ENCODE data around the gene CDRT4. TPM values are rescaled to one million over a fixed set of nuclear protein-coding genes. Genes with fewer than 3 reads are reported as not detected.

Gene CDRT4
- total RNA-seq, 1 experiment from 2014 or later, result 17.9 TPM

DNA sequence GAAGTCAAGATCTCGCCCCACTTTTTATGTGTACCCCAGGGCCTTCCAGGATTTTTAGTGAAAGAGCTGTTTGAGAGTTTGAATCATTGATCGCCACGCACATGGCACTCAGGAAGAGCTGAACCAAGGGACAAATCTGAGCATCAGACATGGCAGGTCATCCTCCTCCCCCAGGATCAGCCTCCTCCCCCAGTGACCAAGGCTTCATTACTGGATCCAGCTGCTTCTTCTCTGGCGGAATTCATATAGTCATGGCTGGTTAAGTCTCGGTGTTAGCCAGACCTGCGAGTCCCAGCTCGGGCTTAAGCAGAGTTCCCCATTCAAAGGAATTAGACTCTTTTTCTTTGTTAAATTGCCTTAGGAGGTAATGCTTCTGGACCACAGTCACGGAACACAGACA, 32.5 kb downstream of the CDRT4 start:
- no peak overlapping the region for H3K27ac ChIP-seq
- BruUV-seq (replicated peaks), result no TSS peak

DNA sequence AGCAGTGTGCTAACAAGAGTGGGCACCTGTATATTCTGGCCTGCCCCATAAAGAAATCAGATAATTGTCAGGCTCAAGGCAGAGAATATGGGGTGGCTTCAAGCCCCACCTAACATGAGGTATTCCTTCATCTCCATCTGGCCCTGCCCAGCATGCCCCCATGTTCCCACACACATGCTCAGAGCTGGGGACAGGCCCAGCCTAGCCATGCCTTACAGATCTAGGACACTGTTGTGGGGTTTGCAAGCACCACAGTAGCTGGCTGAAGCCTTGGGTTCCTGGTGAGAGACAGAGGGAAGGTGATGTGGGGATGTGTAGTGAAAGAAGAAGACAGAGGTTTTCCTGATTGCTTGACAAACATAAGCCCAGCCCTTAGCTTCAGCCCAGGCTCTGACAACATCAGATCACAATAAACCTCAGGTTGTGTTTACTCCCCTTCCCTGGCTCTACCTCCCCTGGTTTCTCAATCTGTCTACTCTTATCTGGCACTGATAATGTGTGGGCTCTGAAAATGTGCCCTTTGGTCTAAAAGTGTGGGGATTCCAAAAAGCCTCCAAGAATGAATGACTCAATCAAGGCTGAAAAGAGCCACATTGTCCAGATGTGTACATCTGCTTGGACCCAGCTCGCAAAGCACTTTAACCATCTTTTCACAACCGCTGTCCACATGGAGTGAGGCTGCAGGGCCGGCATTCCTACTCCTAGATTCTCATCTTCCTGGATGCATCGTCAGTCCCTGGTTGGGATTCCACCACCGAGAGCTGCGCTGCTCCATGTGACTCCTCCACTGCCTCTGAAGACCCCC, 34.4 kb downstream of the CDRT4 start:
- Histone ChIP-seq H3K4me3 (no peak overlapping the region), H3K4me1 (replicated peaks; ENCODE audit: insufficient read depth) (no peaks in the 10 kb centered on the region), H3K9me2 (ENCODE audit: insufficient read depth) (no peaks in the 10 kb centered on the region), H3F3A (ENCODE audit: insufficient read depth, low read depth) (no peaks in the 10 kb centered on the region), H3K27me3 (ENCODE audit: insufficient read depth, low read depth) (no peaks in the 10 kb centered on the region), H3K79me2 (ENCODE audit: low read depth) (no peaks in the 10 kb centered on the region), H2AFZ (no peak overlapping the region), H3K27ac (no peak overlapping the region), H3K36me3 (ENCODE audit: low read depth) (no peaks in the 10 kb centered on the region), H3K4me2 (no peak overlapping the region), H3K9me3 (ENCODE audit: insufficient read depth, low read depth) (no peaks in the 10 kb centered on the region), H4K20me1 (ENCODE audit: insufficient read depth) (no peaks in the 10 kb centered on the region)
- ChIA-PET POLR2A (ENCODE audit: unreplicated experiment) (no interaction called here), CTCF (no interaction called here)
- DNase-seq, result no peak
- TF ChIP-seq, protein P1, sequence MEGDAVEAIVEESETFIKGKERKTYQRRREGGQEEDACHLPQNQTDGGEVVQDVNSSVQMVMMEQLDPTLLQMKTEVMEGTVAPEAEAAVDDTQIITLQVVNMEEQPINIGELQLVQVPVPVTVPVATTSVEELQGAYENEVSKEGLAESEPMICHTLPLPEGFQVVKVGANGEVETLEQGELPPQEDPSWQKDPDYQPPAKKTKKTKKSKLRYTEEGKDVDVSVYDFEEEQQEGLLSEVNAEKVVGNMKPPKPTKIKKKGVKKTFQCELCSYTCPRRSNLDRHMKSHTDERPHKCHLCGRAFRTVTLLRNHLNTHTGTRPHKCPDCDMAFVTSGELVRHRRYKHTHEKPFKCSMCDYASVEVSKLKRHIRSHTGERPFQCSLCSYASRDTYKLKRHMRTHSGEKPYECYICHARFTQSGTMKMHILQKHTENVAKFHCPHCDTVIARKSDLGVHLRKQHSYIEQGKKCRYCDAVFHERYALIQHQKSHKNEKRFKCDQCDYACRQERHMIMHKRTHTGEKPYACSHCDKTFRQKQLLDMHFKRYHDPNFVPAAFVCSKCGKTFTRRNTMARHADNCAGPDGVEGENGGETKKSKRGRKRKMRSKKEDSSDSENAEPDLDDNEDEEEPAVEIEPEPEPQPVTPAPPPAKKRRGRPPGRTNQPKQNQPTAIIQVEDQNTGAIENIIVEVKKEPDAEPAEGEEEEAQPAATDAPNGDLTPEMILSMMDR (conservative IDR thresholded peaks at IDR 0.05), result no peak
- intact Hi-C loops (cut with micrococcal nuclease; ENCODE audit: unreplicated experiment), result no loop called here
- no TSS peak for BruUV-seq (replicated peaks)

More for the DNA sequence above, 32.5 kb downstream of the CDRT4 start:
- Histone ChIP-seq H3K4me3 (no peak overlapping the region), H3K27me3 (ENCODE audit: insufficient read depth, low read depth) (no peaks in the 10 kb centered on the region), H3F3A (ENCODE audit: insufficient read depth, low read depth) (no peaks in the 10 kb centered on the region), H3K36me3 (ENCODE audit: low read depth) (no peaks in the 10 kb centered on the region), H3K9me3 (ENCODE audit: insufficient read depth, low read depth) (no peaks in the 10 kb centered on the region), H3K9me2 (ENCODE audit: insufficient read depth) (no peaks in the 10 kb centered on the region), H4K20me1 (ENCODE audit: insufficient read depth) (no peaks in the 10 kb centered on the region), H3K4me2 (no peak overlapping the region), H3K4me1 (replicated peaks; ENCODE audit: insufficient read depth) (no peaks in the 10 kb centered on the region), H3K79me2 (ENCODE audit: low read depth) (no peaks in the 10 kb centered on the region), H2AFZ (no peak overlapping the region)
- ChIA-PET CTCF (no interaction called here), POLR2A (ENCODE audit: unreplicated experiment) (no interaction called here)
- intact Hi-C loops (cut with micrococcal nuclease; ENCODE audit: unreplicated experiment), result no loop called here
- no peak for DNase-seq
- TF ChIP-seq, protein P1 (conservative IDR thresholded peaks at IDR 0.05), result no peak
- TF ChIP-seq EZH2 (IDR thresholded peaks at IDR 0.05; ENCODE audit: low read depth), result no peak

DNA sequence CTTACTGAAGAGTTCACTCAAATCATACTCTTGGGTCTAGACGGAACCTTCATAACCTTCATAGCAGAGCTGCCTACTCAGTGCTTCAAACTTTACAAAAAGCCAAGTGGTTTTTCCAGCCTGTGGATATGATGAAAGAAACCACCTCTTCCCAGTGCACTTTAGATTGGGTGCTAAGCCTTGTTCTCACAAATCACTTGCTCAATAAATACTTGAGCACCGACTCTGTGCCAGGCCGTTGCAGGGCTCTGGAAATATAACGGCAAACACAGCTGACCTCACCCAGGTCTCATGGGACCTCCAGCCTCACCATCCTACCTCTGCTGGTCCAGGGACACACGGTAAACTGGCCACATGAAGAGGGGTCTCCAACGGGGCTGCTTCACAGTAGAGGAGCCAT, 35.7 kb downstream of the CDRT4 start:
- Histone ChIP-seq H3F3A (ENCODE audit: insufficient read depth, low read depth) (no peaks in the 10 kb centered on the region), H3K79me2 (ENCODE audit: low read depth) (no peaks in the 10 kb centered on the region), H3K36me3 (ENCODE audit: low read depth) (no peaks in the 10 kb centered on the region), H3K4me1 (replicated peaks; ENCODE audit: insufficient read depth) (no peaks in the 10 kb centered on the region), H3K4me3 (no peak overlapping the region), H3K27ac (no peak overlapping the region), H2AFZ (no peak overlapping the region), H3K27me3 (ENCODE audit: insufficient read depth, low read depth) (no peaks in the 10 kb centered on the region), H3K4me2 (no peak overlapping the region), H4K20me1 (ENCODE audit: insufficient read depth) (no peaks in the 10 kb centered on the region), H3K9me3 (ENCODE audit: insufficient read depth, low read depth) (no peaks in the 10 kb centered on the region), H3K9me2 (ENCODE audit: insufficient read depth) (no peaks in the 10 kb centered on the region)
- TF ChIP-seq, protein P1 (conservative IDR thresholded peaks at IDR 0.05), result no peak
- TF ChIP-seq EZH2 (IDR thresholded peaks at IDR 0.05; ENCODE audit: low read depth), result no peak
- POLR2A ChIA-PET (ENCODE audit: unreplicated experiment), result no interaction called here
- intact Hi-C loops (cut with micrococcal nuclease; ENCODE audit: unreplicated experiment), result no loop called here
- DNase-seq, result no peak
- CTCF ChIA-PET, result no interaction called here
- BruUV-seq (replicated peaks), result no TSS peak

Measured in PC-9 (cell line).